GM19438 (cell line): Measurements from ENCODE around the gene ICAM5.
A peak's percentile ranks its signal among the peaks of the same experiment; 100 is the strongest.
"Not testable (repeated sequence)": the region's sequence is repeated elsewhere in the genome, so short reads cannot be mapped to it uniquely, and the experiment has no call there.

Source experiments
- ATAC-seq: cut with Tn5 transposase; IDR thresholded peaks from one replicate; pipeline ENCODE4 v1.9.1; 2021; ENCODE audit warnings: low read depth; ENCODE audit not compliant: unreplicated experiment

ICAM5 gene

GRCh38 chr19:10269333-10270179 is 20.2 kb upstream of the ICAM5 start:
- ATAC-seq, result no peak

- peak; percentile 45 for ATAC-seq
Observed at GRCh38 chr19:10270180-10270615, 19.6 kb upstream of the ICAM5 start.

- ATAC-seq, result peak; percentile 50
Observed at GRCh38 chr19:10270616-10271394, 18.9 kb upstream of the ICAM5 start, which contains the start of gene ICAM1. ICAM1 (plus strand) TSS chr19:10271120; CDS start chr19:10271160, 40 bp downstream.

GRCh38 chr19:10271543-10272086 is 18.1 kb upstream of the ICAM5 start:
- ATAC-seq, result no peak

GRCh38 chr19:10274589-10274988 is 15.2 kb upstream of the ICAM5 start:
- ATAC-seq, result no peak

- no peak for ATAC-seq
Observed at GRCh38 chr19:10277795-10278589, 11.8 kb upstream of the ICAM5 start.

- no peak for ATAC-seq
Observed at GRCh38 chr19:10278935-10279334, 10.8 kb upstream of the ICAM5 start.

- no peak for ATAC-seq
Observed at GRCh38 chr19:10279737-10280442, 9.9 kb upstream of the ICAM5 start.

- ATAC-seq, result not testable (repeated sequence)
Observed at GRCh38 chr19:10282043-10282442, 7.7 kb upstream of the ICAM5 start.

GRCh38 chr19:10283301-10284064 is 6.3 kb upstream of the ICAM5 start:
- no peak for ATAC-seq

GRCh38 chr19:10284065-10284959 is 5.4 kb upstream of the ICAM5 start:
- no peak for ATAC-seq

- ATAC-seq, result no peak
Observed at GRCh38 chr19:10284960-10285278, 4.8 kb upstream of the ICAM5 start.

- ATAC-seq, result no peak
Observed at GRCh38 chr19:10285393-10285792, 4.4 kb upstream of the ICAM5 start.

- no peak for ATAC-seq
Observed at GRCh38 chr19:10286803-10287737, 2.7 kb upstream of the ICAM5 start, which contains the start of gene ICAM4. ICAM4 (plus strand) TSS chr19:10286955; CDS start chr19:10287013, 58 bp downstream.

GRCh38 chr19:10288662-10289166 is 1.0 kb upstream of the ICAM5 start:
- no peak for ATAC-seq

GRCh38 chr19:10289167-10289835 is 451 bp upstream of the ICAM5 start:
- ATAC-seq, result no peak
